OCI-LY7 (cell line): ENCODE data around the gene PRPF39. TPM values are rescaled to one million over a fixed set of nuclear protein-coding genes. Genes with fewer than 3 reads are reported as not detected.

Experiments
- BruUV-seq: library from RNA; stranded (reverse); fragments of 400-500 nt; replicated peaks from 2 replicates; lab custom pipeline; 2021; lab: Mats Ljungman, UMichigan
- CTCF ChIA-PET: fragments of 300-600 bp; sonication (Branson Sonifier 250); formaldehyde crosslinking; loops from one replicate; lab custom pipeline; 2022; ENCODE audit warnings: antibody characterized with exemption; ENCODE audit not compliant: unreplicated experiment; lab: Charles Lee
- POLR2A ChIA-PET: fragments of 300-600 bp; sonication (Branson Sonifier 250); formaldehyde crosslinking; loops from one replicate; lab custom pipeline; 2022; ENCODE audit warnings: antibody characterized with exemption; lab: Charles Lee
- DNase-seq: peaks from one replicate; pipeline ENCODE4 v3.0.0-alpha.2; 2015; ENCODE audit warnings: low spot score
- H2AFZ ChIP-seq: fragments of 200-600 bp; sonication (generic), shearing (Covaris generic); 2 replicates; pipeline ENCODE4 v1.6.1; 2014; ENCODE audit warnings: mild to moderate bottlenecking, antibody characterized with exemption, low read length, moderate library complexity
- H3K27ac ChIP-seq: fragments of 200-600 bp; sonication (generic); 2 replicates; pipeline ENCODE4 v1.5.1; 2014; ENCODE audit warnings: mixed run types, low read depth, mild to moderate bottlenecking, moderate library complexity, low read length, inconsistent platforms; ENCODE audit not compliant: poor library complexity, severe bottlenecking
- H3K36me3 ChIP-seq: fragments of 200-600 bp; sonication (generic); 2 replicates; pipeline ENCODE4 v1.6.1; 2014; ENCODE audit warnings: mild to moderate bottlenecking, antibody characterized with exemption, low read length, moderate library complexity, mixed read lengths; ENCODE audit not compliant: insufficient read depth
- H3K4me1 ChIP-seq: fragments of 200-600 bp; sonication (generic); 2 replicates; pipeline ENCODE4 v1.5.1; 2014; ENCODE audit warnings: mild to moderate bottlenecking, low read length; ENCODE audit not compliant: insufficient read depth, poor library complexity, severe bottlenecking
- H3K4me2 ChIP-seq: fragments of 200-600 bp; sonication (generic); 2 replicates; pipeline ENCODE4 v1.6.1; 2014; ENCODE audit warnings: mild to moderate bottlenecking, low read length
- H3K4me3 ChIP-seq: fragments of 200-600 bp; sonication (generic); 2 replicates; pipeline ENCODE4 v1.5.1; 2014; ENCODE audit warnings: mild to moderate bottlenecking, low read depth, low read length; ENCODE audit not compliant: poor library complexity, severe bottlenecking
- H3K79me2 ChIP-seq: fragments of 200-600 bp; sonication (generic); 2 replicates; pipeline ENCODE4 v1.6.1; 2016; ENCODE audit warnings: low read depth, mild to moderate bottlenecking, low read length, moderate library complexity, mixed read lengths; ENCODE audit not compliant: insufficient read depth
- H3K9me2 ChIP-seq: fragments of 200-600 bp; sonication (generic); 2 replicates; pipeline ENCODE4 v1.6.1; 2016; ENCODE audit warnings: mild to moderate bottlenecking, low read length, mixed read lengths; ENCODE audit not compliant: insufficient read depth
- H3K9me3 ChIP-seq: fragments of 200-600 bp; sonication (generic); 2 replicates; pipeline ENCODE4 v1.6.1; 2014; ENCODE audit warnings: mild to moderate bottlenecking, mixed run types, low read length, mixed read lengths
- H4K20me1 ChIP-seq: fragments of 200-600 bp; sonication (generic); 2 replicates; pipeline ENCODE4 v1.6.1; 2014; ENCODE audit warnings: mild to moderate bottlenecking, antibody characterized with exemption, low read length, moderate library complexity, mixed read lengths; ENCODE audit not compliant: insufficient read depth
- CTCF ChIP-seq: fragments of 200-600 bp; sonication (generic); conservative IDR thresholded peaks from 2 replicates; pipeline ENCODE4 v1.5.1; 2014; ENCODE audit warnings: mild to moderate bottlenecking, antibody characterized with exemption, low read length, moderate library complexity, mixed read lengths
- EZH2phosphoT487 ChIP-seq: fragments of 200-600 bp; sonication (generic); IDR thresholded peaks from 2 replicates; pipeline ENCODE4 v1.6.1; 2018; ENCODE audit warnings: low read depth, borderline replicate concordance, mild to moderate bottlenecking, mixed run types, antibody characterized with exemption, low read length, moderate library complexity, mixed read lengths
- intact Hi-C: fragments of 100-400 bp; cut with micrococcal nuclease; formaldehyde crosslinking; loops from one replicate; pipeline ENCODE4 v1.10.0; 2022; ENCODE audit not compliant: unreplicated experiment
- total RNA-seq, 2 experiments: library from RNA; depleted of rRNA in 1 of 2; stranded (reverse); fragments of >200 nt in 1 of 2; shearing (Covaris generic) in 1 of 2; gene quantifications; 2 replicates each; pipeline ENCODE4 v1.2.3, GENCODE V29; 2014 to 2022

The PRPF39 gene
- total RNA-seq, 2 experiments from 2014 or later: 39.5 to 47.8 TPM

- no peaks in the 10 kb centered on the region for H3K79me2 ChIP-seq
- ChIA-PET CTCF (interaction anchor here (0.6 kb wide), 1 partner anchor 49 kb away, joined by 3 read pairs; no protein-coding TSS in a partner anchor), POLR2A (interaction anchor here (0.6 kb wide), 1 partner anchor 237 kb away, joined by 3 read pairs; no protein-coding TSS in a partner anchor)
- intact Hi-C loops: no loop called here
- DNase-seq: no peak
- peaks cover 33% of the 10 kb centered on the region for H3K36me3 ChIP-seq
- no peaks in the 10 kb centered on the region for H3K4me1 ChIP-seq
- BruUV-seq: no TSS peak
- H3K4me2 ChIP-seq: no peak overlapping the region
- H3K27ac ChIP-seq: no peak overlapping the region
- no peaks in the 10 kb centered on the region for H4K20me1 ChIP-seq
- no peak overlapping the region for H3K4me3 ChIP-seq
- H3K9me3 ChIP-seq: 0 out of 2 replicates have a peak, but pooled peaks cover 6% of the 10 kb centered on the region
- TF ChIP-seq EZH2phosphoT487 (no peak), CTCF (no peak)
- no peak overlapping the region for H2AFZ ChIP-seq
- H3K9me2 ChIP-seq: peaks cover 5% of the 10 kb centered on the region; the same call in 1 of the 2 replicates
Observed at GRCh38 chr14:45057881-45058364, 26.0 kb upstream of the PRPF39 start.

GRCh38 chr14:45060551-45060950 is 23.4 kb upstream of the PRPF39 start:
- intact Hi-C loops: no loop called here
- ChIA-PET POLR2A (no interaction called here), CTCF (no interaction called here)
- H3K9me2 ChIP-seq: peaks cover 5% of the 10 kb centered on the region; the same call in 1 of the 2 replicates
- DNase-seq: no peak
- H4K20me1 ChIP-seq: no peaks in the 10 kb centered on the region
- 0 out of 2 replicates have a peak, but pooled peaks cover 6% of the 10 kb centered on the region for H3K9me3 ChIP-seq
- TF ChIP-seq EZH2phosphoT487 (no peak), CTCF (no peak)
- H3K36me3 ChIP-seq: peaks cover 19% of the 10 kb centered on the region
- no TSS peak for BruUV-seq
- H3K79me2 ChIP-seq: no peaks in the 10 kb centered on the region
- H3K4me3 ChIP-seq: no peak overlapping the region
- no peaks in the 10 kb centered on the region for H3K4me1 ChIP-seq
- H3K4me2 ChIP-seq: no peak overlapping the region
- no peak overlapping the region for H3K27ac ChIP-seq
- H2AFZ ChIP-seq: no peak overlapping the region

- no peaks in the 10 kb centered on the region for H4K20me1 ChIP-seq
- intact Hi-C loops: no loop called here
- H2AFZ ChIP-seq: no peak overlapping the region
- H3K4me2 ChIP-seq: no peak overlapping the region
- H3K4me1 ChIP-seq: no peaks in the 10 kb centered on the region
- ChIA-PET CTCF (no interaction called here), POLR2A (interaction anchor here (0.5 to 1.0 kb wide), 3 partner anchors 22 to 132 kb away, joined by 3 to 4 read pairs (median 3); no protein-coding TSS in a partner anchor)
- peaks cover 5% of the 10 kb centered on the region; the same call in 1 of the 2 replicates for H3K9me2 ChIP-seq
- H3K27ac ChIP-seq: no peak overlapping the region
- no peak for DNase-seq
- peaks cover 31% of the 10 kb centered on the region for H3K36me3 ChIP-seq
- H3K9me3 ChIP-seq: no peaks in the 10 kb centered on the region
- no peaks in the 10 kb centered on the region for H3K79me2 ChIP-seq
- TF ChIP-seq CTCF (no peak), EZH2phosphoT487 (no peak)
- BruUV-seq: no TSS peak
- no peak overlapping the region for H3K4me3 ChIP-seq
Observed at GRCh38 chr14:45065540-45065939, 18.4 kb upstream of the PRPF39 start.
